GM18873 (cell line): Measurements from ENCODE around the gene ACBD6.

Source experiments
- ATAC-seq: cut with Tn5 transposase; IDR thresholded peaks from one replicate; pipeline ENCODE4 v1.9.1; 2021; ENCODE audit warnings: mild to moderate bottlenecking, moderate library complexity, moderate number of reproducible peaks; ENCODE audit not compliant: unreplicated experiment, low FRiP score

ACBD6 gene

DNA sequence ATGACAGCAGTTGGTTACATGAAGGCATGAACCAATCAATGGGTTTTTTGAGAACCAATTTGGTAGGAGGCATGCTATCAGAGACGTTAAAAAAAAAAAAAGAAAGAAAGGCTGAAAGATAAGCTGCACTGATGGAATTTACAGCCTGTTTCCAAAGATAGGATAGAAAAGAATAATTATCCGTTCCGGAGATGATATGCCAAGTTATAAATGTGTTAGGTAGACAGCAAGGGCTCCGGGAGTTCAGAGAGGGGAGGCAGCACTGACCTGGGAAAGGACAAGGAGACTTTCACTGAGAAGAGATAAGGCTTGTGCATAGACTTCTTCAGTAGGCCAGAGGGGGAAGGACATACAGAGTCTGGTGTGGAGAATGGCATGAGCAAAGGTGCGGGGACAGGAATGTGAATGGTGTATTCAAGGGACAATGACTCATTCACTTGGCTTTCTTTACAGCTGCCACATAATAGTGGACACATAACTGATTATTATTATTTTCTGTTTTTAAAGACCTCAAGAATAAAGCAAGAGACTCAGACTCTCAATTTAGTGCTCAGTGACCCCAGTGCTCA, 24.8 kb upstream of the ACBD6 start:
- ATAC-seq = no peak

DNA sequence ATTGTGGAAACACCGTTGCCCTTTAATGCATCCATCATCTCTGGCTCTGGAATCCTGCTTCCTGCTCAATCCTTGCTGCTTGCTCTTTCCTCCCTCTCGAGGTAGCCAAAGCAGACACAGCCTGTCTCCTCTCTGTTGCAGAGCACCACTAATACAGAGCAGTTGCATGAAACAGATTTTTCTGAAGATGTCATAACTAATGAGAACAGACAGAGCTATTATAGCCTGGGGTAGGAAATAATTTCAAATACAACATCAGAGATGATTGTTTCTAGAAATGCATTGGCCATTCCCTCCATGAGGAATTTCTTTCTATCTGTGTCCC, 23.3 kb upstream of the ACBD6 start:
- ATAC-seq = no peak

DNA sequence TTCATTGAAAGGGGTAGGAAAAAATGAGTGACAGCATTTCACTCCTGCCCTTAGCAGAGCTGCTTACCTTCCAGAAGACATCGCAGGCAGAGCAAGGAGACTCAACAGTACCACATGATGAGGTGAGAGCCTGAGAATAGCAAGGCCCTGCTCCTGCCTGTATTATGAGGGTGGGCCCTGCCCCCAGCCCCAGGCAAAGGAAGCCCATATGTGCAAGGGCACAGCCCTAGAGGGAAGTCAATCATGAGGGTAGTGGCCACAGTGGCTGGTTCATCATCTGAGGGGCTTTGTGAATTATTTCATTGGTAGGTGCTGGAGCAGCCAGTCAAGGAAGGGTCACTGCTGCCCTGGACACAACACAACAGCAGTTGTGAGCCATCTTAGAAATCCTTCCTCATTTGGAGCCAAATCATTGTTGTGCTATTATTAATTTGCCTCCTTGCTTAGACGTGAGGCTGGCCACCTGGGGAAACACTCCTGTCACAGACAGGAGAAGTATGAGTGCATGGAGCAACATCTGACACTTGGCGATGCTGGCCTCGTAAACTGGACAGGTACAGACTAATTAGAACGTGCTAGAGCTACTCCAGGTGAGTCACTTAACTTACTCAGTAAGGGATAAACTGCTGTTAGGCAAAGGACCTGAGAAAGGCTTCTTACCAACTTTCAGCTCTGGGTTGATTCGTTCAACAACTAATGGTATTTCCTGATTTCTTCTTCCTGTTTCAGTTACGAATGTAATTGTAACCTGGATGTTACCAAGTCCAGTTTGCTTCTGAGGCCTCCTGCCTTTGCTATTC, 22.7 kb upstream of the ACBD6 start:
- no peak for ATAC-seq

DNA sequence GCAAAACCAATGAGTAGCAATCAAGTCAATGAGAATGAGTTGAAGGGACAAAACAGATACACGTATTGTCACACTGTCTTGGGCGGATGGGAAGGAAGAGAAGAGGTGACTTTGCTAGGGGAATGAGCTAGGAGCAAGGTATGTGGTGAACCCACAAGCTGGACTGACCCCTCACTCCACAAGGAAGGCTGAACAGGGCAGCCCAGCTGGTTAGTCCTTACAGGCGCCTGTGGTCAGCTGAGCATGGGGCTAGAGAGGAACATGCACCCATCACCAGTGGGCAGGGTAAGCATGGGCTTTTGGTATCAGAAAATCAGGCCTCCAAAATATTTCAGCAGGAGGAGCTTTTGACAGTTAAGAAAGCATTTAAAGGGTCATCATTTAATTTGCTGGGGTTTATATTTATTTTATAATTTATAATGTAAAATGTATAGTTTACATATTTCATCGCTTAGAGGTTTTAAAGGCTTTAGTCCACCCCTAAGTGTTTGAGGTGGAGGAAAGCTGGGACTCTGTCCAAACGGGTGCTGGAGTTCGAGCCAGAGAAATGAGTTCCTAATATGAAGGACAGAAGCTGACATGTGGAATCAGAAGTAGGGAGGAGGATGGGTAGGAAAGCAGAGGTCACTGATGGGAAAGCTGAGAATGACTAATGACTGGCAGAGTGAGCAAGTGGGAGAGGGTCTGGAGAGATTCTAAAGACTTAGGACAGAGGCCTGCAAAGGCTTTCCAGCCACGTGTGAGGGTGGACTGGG, 22.0 kb upstream of the ACBD6 start:
- ATAC-seq = no peak

DNA sequence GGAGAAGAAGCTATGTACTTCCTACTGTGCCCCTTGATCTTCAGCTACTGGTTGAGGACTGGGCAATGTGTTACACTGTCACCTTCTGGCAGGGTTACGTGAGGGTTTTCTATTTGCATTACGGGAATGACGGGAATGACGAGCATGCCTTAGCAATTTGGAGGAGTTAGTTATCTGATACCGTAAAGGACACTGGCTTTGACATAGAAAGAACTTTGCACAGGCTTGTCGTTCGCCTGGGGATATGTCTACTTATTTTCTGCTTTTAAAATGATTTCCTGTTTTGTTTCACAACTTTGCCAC, 19.8 kb upstream of the ACBD6 start:
- ATAC-seq = no peak

DNA sequence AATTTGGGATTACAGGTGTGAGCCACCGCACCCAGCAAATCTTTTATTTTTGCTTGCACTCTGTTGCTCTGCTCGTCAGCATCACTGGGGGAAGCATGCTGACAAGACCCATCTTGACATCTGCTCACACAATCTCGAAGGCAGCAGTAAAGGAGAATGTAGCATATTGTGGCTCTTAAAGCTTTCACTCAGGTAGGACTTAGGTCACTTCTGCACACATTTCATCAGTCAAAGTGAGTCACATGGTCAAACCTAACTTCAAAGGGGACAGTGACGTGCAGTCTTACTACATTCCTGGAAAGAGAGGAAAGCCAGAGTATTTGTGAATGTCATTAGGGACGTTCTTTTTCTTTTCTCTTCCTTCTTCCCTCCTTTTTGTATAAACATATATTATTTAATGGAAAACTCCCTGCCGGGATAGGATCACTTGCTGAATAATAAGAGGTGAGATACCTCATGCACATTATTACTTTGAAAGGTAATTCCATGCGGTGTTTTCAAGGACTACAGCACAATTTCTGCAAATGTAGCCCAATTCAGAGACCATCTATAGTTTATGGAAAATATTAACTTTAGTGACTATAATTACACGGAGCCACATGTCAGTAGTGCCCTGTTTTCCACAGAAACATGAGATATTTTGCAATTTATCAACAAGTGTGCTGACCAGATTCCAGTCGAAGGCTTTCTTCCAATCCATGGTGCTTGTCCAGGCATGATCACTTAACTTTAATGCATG, 19.3 kb upstream of the ACBD6 start:
- no peak for ATAC-seq

GRCh38 chr1:180519846-180520245, 17.5 kb upstream of the ACBD6 start:
- no peak for ATAC-seq

GRCh38 chr1:180515857-180516388, 13.5 kb upstream of the ACBD6 start:
- peak; percentile 83 for ATAC-seq

- no peak for ATAC-seq
Observed at GRCh38 chr1:180515364-180515763, 13.0 kb upstream of the ACBD6 start.

GRCh38 chr1:180513531-180513930, 11.2 kb upstream of the ACBD6 start:
- no peak for ATAC-seq

DNA sequence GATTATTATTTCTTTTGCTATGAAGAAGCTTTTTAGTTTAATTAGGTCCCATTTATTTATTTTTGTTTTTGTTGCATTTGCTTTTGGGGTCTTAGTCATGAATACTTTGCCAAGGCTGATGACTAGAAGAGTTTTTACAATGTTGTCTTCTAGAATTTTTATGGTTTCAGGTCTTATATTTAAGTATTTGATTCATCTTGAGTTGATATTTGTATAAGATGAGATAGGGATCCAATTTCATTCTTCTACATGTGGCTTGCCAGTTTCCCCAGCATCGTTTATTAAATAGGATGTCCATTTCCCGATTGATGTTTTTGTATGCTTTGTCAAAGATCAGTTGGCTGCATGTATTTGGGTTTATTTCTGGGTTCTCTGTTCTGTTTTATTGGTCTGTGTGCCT, 8.5 kb upstream of the ACBD6 start:
- no peak for ATAC-seq

- ATAC-seq = no peak
Observed at GRCh38 chr1:180508725-180509097, 6.3 kb upstream of the ACBD6 start.

DNA sequence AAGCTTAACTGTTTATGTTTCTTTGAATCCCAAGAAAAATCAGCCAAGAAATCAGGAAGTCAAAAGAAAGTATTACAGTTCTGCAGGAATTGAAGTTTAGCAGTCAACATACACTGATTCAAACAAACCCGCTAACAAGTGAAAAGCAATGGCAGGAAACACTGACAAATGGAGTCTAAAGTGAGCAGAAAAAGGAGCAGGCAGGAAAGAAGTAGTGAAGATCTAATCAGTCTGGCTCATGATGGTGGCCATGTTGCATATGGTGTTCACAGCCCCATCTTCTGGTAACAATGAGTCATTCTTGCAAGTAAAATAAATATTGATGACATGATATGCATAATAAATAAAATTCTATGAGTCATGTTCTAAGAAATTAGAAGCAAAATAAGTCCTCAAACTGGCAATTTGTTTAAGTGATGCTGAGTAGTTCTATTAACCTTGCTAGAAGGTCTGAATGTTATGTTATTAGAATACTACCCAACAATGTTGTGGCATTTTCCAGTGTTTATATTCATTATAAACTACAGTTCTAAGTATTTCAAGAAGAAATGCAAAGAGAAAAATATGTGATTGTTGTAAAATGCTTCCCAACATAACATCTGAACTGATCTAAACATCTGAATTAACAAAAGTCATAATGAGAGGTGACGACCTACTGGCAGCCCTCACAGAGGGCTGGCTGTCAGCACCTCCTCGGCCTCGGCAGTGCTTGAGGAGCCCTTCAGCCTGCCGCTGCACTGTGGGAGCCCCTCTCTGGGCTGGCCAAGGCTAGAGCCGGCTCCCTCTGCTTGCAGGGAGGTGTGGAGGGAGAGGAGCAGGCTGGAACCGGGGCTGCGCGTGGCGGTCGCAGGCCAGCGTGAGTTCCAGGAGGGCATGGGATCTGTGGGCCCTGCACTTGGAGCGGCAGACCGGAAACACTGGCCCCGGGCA, 5.7 kb upstream of the ACBD6 start:
- ATAC-seq = no peak

GRCh38 chr1:180505732-180506335, 3.5 kb upstream of the ACBD6 start:
- no peak for ATAC-seq

DNA sequence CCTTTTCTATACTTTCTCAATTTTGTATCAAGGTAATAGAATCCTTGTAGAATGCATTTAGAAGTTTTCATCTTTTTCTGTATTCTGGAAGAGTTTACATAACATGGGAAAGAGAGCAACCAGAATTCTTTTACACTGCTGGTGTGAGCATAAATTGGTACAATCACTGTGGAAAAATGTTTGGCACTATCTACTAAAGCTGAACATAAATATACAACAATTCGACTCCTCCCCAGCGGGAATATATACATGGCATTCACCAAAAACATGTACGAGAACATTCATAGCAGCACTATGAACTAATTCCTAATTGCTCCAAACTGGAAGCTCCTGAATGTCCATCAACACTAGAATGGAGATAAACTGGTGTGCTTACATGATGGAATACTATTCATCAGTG, 1.8 kb upstream of the ACBD6 start:
- ATAC-seq = no peak

DNA sequence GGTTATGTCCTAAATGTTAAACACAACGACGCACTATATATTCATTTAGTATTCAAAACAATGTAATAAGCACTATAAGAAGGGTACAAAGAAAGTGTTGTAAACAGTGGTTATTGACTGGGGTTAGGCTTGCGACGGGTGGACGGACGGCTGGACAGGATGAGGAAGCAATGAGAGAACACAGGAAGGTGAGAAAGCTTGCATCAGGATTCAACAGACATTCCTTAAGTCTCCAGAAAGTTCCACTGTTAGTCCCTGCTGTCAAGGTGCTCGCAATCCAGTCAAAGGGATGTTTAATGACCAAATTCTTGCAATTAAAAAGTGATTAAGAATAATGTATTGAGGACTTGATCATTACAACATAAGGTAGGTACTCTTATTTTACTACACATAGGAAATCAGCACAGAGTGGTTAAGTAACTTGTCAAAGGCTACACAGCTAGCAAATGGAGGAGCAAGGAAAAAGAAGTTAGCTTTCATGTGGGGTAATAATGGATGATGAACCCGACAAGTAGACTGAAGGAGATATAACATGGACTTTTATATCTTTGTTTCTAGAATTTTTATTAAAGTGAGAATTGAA, 994 bp upstream of the ACBD6 start:
- ATAC-seq = no peak

GRCh38 chr1:180501865-180502360, 464 bp downstream of the ACBD6 start:
- ATAC-seq = peak; percentile 22

DNA sequence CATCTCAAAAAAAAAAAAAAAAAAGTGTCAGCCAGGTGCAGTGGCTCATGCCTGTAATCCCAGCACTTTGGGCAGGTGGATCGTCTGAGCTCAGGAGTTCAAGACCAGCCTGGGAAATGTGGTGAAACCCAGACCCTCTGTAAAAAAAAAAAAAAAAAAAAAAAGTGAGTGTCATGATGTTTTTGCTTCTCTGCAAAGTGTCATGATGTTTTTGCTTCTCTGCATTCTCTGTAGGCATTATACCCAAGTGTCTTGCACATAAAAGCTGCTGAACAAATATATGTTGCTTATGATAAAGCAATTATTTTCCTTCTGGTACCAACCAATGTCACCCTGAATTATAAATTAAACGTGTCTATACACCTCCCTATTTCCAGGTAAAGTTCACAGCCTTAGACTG, 1.7 kb downstream of the ACBD6 start:
- no peak for ATAC-seq

DNA sequence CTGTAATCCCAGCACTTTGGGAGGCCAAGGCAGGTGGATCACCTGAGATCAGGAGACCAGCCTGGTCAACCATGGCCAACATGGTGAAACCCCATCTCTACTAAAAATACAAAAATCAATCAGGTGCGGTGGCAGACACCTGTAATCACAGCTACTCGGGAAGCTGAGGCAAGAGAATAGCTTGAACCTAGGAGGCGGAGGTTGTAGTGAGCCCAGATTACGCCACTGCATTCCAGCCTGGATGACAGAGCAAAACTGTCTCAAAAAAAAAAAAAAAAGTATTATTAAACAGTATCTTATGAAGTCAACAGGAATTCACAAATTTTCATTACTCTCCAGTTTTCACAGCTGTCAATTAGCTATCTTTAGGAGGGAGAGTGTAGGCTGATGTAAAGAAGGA, 3.8 kb downstream of the ACBD6 start:
- ATAC-seq = no peak
